ENCODE results near the gene OOSP2.

The OOSP2 gene

GRCh38 chr11:60084631-60085273 lies 44.5 kb downstream of the OOSP2 start:
- no peak for DNase-seq

GRCh38 chr11:60085909-60086308 lies 45.7 kb downstream of the OOSP2 start:
- DNase-seq, result no peak

GRCh38 chr11:60087239-60087638 lies 47.0 kb downstream of the OOSP2 start:
- no peak for DNase-seq

- DNase-seq, result no peak
Observed at GRCh38 chr11:60088364-60088763, 48.2 kb downstream of the OOSP2 start, which contains the start of gene MS4A2. MS4A2 (plus strand) TSS chr11:60088664; CDS start chr11:60088766, 102 bp downstream.

GRCh38 chr11:60095477-60096120 lies 55.4 kb downstream of the OOSP2 start:
- DNase-seq, result no peak

GRCh38 chr11:60097189-60097588 lies 57.0 kb downstream of the OOSP2 start:
- DNase-seq, result no peak

Measured in inflammatory macrophage treated with lipopolysaccharide for 1 hour (primary cell).